IMR-90 (cell line): ENCODE measurements around the gene CAPZA1. TPM values are rescaled to one million over a fixed set of nuclear protein-coding genes. Genes with fewer than 3 reads are reported as not detected.
A peak's percentile ranks its signal among the peaks of the same experiment; 100 is the strongest.

Experiments used
- ATAC-seq: fragments of 200-7000 bp; cut with Tn5 transposase; 2 replicates; pipeline ENCODE4 v1.9.1; 2020; ENCODE audit warnings: low read depth, mild to moderate bottlenecking, moderate library complexity
- BruUV-seq: library from RNA; stranded (reverse); fragments of 400-500 nt; replicated peaks from 2 replicates; lab custom pipeline; 2021; lab: Mats Ljungman, UMichigan
- CTCF ChIA-PET: fragments of 300-600 bp; formaldehyde crosslinking; extraction: SDS; loops from one replicate; lab custom pipeline; 2021; ENCODE audit warnings: antibody characterized with exemption; lab: Yijun Ruan, JAX
- POLR2A ChIA-PET: fragments of 300-600 bp; sonication (Branson Sonifier 250); formaldehyde crosslinking; loops from one replicate; lab custom pipeline; 2022; ENCODE audit warnings: antibody characterized with exemption; ENCODE audit not compliant: unreplicated experiment; lab: Charles Lee
- DNase-seq: peaks from one replicate; pipeline ENCODE4 v3.0.0; 2013
- H2AFZ ChIP-seq: replicated peaks from 2 replicates; pipeline ENCODE3; 2013; ENCODE audit warnings: low read length, mild to moderate bottlenecking; ENCODE audit not compliant: poor library complexity
- H2AK5ac ChIP-seq: 2 replicates; pipeline ENCODE4 v1.6.1; 2013; ENCODE audit warnings: low read depth, low read length, inconsistent platforms
- H2AK9ac ChIP-seq: replicated peaks from 2 replicates; pipeline ENCODE3; 2013; ENCODE audit warnings: mild to moderate bottlenecking, low read depth, low read length, moderate library complexity; ENCODE audit not compliant: poor library complexity
- H2BK120ac ChIP-seq: 2 replicates; pipeline ENCODE4 v1.6.1; 2013; ENCODE audit warnings: low read depth, low read length, inconsistent platforms
- H2BK15ac ChIP-seq: 3 replicates; pipeline ENCODE4 v1.6.1; 2013; ENCODE audit warnings: low read depth, low read length, inconsistent platforms
- H2BK20ac ChIP-seq: 2 replicates; pipeline ENCODE4 v1.6.1; 2013; ENCODE audit warnings: low read depth, mild to moderate bottlenecking, inconsistent platforms, low read length, moderate library complexity
- H2BK5ac ChIP-seq: 2 replicates; pipeline ENCODE4 v1.6.1; 2013; ENCODE audit warnings: mild to moderate bottlenecking, low read depth, low read length, inconsistent platforms; ENCODE audit not compliant: poor library complexity, severe bottlenecking
- H3K14ac ChIP-seq: replicated peaks from 2 replicates; pipeline ENCODE4 v1.6.1; 2013; ENCODE audit warnings: low read depth, low read length, inconsistent platforms
- H3K18ac ChIP-seq: 2 replicates; pipeline ENCODE4 v1.6.1; 2013; ENCODE audit warnings: low read depth, low read length, control low read depth
- H3K23ac ChIP-seq: 2 replicates; pipeline ENCODE4 v1.6.1; 2013; ENCODE audit warnings: low read depth, low read length, inconsistent platforms
- H3K27ac ChIP-seq: 2 replicates; pipeline ENCODE4 v1.5.1; 2013; ENCODE audit warnings: mild to moderate bottlenecking, control low read depth, low read length; ENCODE audit not compliant: insufficient read depth
- H3K27me3 ChIP-seq: 2 replicates; pipeline ENCODE4 v1.6.1; 2013; ENCODE audit warnings: low read length; ENCODE audit not compliant: control insufficient read depth, insufficient read depth
- H3K36me3 ChIP-seq: 2 replicates; pipeline ENCODE4 v1.6.1; 2013; ENCODE audit warnings: low read length, mixed read lengths; ENCODE audit not compliant: control insufficient read depth, insufficient read depth
- H3K4ac ChIP-seq: 2 replicates; pipeline ENCODE4 v1.6.1; 2013; ENCODE audit warnings: low read depth, low read length, inconsistent platforms
- H3K4me1 ChIP-seq: 2 replicates; pipeline ENCODE4 v1.6.1; 2013; ENCODE audit warnings: low read length, mixed read lengths; ENCODE audit not compliant: control insufficient read depth, insufficient read depth
- H3K4me2 ChIP-seq: 2 replicates; pipeline ENCODE4 v1.6.1; 2013; ENCODE audit warnings: low read depth, mild to moderate bottlenecking, control low read depth, low read length, moderate library complexity
- H3K4me3 ChIP-seq: 2 replicates; pipeline ENCODE4 v1.5.1; 2013; ENCODE audit warnings: low read depth, mild to moderate bottlenecking, control low read depth, low read length, moderate library complexity; ENCODE audit not compliant: insufficient read depth
- H3K56ac ChIP-seq: 2 replicates; pipeline ENCODE4 v1.6.1; 2013; ENCODE audit warnings: low read length, inconsistent platforms; ENCODE audit not compliant: insufficient read depth; ENCODE audit errors: extremely low read depth
- H3K79me1 ChIP-seq, 2 experiments: 2 replicates each; pipeline ENCODE4 v1.6.1; 2013; ENCODE audit warnings: low read length in 2 of 2, inconsistent platforms in 1 of 2, low read depth in 1 of 2
- H3K9ac ChIP-seq: 2 replicates; pipeline ENCODE4 v1.6.1; 2013; ENCODE audit warnings: low read depth, low read length, control low read depth
- H3K9me1 ChIP-seq: 2 replicates; pipeline ENCODE4 v1.6.1; 2013; ENCODE audit warnings: low read length, inconsistent platforms; ENCODE audit not compliant: insufficient read depth
- H3K9me3 ChIP-seq: 2 replicates; pipeline ENCODE4 v1.6.1; 2013; ENCODE audit warnings: low read length; ENCODE audit not compliant: control insufficient read depth, insufficient read depth
- H4K20me1 ChIP-seq: 2 replicates; pipeline ENCODE4 v1.6.1; 2013; ENCODE audit warnings: low read length, inconsistent platforms; ENCODE audit not compliant: insufficient read depth
- H4K5ac ChIP-seq: 2 replicates; pipeline ENCODE4 v1.6.1; 2013; ENCODE audit warnings: mild to moderate bottlenecking, low read depth, low read length, control low read depth
- H4K8ac ChIP-seq, 2 experiments: 2 replicates each; pipeline ENCODE4 v1.6.1; 2013; ENCODE audit warnings: low read depth in 2 of 2, low read length in 2 of 2, control low read depth in 1 of 2, inconsistent platforms in 1 of 2
- H4K91ac ChIP-seq: 2 replicates; pipeline ENCODE4 v1.6.1; 2013; ENCODE audit warnings: low read depth, low read length, inconsistent platforms; ENCODE audit not compliant: insufficient read depth
- BHLHE40 ChIP-seq: fragments of 150-350 bp; IDR thresholded peaks from 2 replicates; pipeline ENCODE4 v1.6.1; 2016; ENCODE audit warnings: mild to moderate bottlenecking, low read depth, low read length
- CEBPB ChIP-seq: IDR thresholded peaks from 2 replicates; pipeline ENCODE4 v1.6.1; 2012; ENCODE audit warnings: low read depth, low read length, improper control_type of control experiment
- CHD1 ChIP-seq: IDR thresholded peaks from 2 replicates; pipeline ENCODE4 v1.6.1; 2012; ENCODE audit warnings: low read depth, low read length, improper control_type of control experiment
- FOS ChIP-seq: fragments of 150-350 bp; IDR thresholded peaks from 2 replicates; pipeline ENCODE4 v1.6.1; 2016; ENCODE audit warnings: low read depth, low read length
- MAFK ChIP-seq: IDR thresholded peaks from 2 replicates; pipeline ENCODE4 v1.6.1; 2012; ENCODE audit warnings: low read depth, low read length, improper control_type of control experiment
- MAZ ChIP-seq: IDR thresholded peaks from 2 replicates; pipeline ENCODE4 v1.6.1; 2012; ENCODE audit warnings: low read depth, mild to moderate bottlenecking, low read length, improper control_type of control experiment, moderate library complexity, borderline replicate concordance
- MXI1 ChIP-seq: IDR thresholded peaks from 2 replicates; pipeline ENCODE4 v1.6.1; 2012; ENCODE audit warnings: low read depth, mild to moderate bottlenecking, low read length, moderate library complexity, borderline replicate concordance
- NFE2L2 ChIP-seq: fragments of 150-350 bp; IDR thresholded peaks from 2 replicates; pipeline ENCODE4 v1.6.1; 2016; ENCODE audit warnings: low read depth, mild to moderate bottlenecking, low read length
- POLR2A ChIP-seq: IDR thresholded peaks from 2 replicates; pipeline ENCODE4 v1.6.1; 2012; ENCODE audit warnings: mild to moderate bottlenecking, low read depth, low read length
- RAD21 ChIP-seq: IDR thresholded peaks from 2 replicates; pipeline ENCODE4 v1.6.1; 2012; ENCODE audit warnings: low read length, improper control_type of control experiment
- RCOR1 ChIP-seq: IDR thresholded peaks from 2 replicates; pipeline ENCODE4 v1.6.1; 2012; ENCODE audit warnings: mild to moderate bottlenecking, low read length, improper control_type of control experiment; ENCODE audit not compliant: insufficient replicate concordance
- RFX5 ChIP-seq: IDR thresholded peaks from 2 replicates; pipeline ENCODE4 v1.8.0; 2012; ENCODE audit warnings: low read depth, mild to moderate bottlenecking, low read length, moderate library complexity
- SMC3 ChIP-seq: fragments of 150-350 bp; IDR thresholded peaks from 2 replicates; pipeline ENCODE4 v1.6.1; 2016; ENCODE audit warnings: low read depth, mild to moderate bottlenecking, antibody characterized with exemption, low read length, moderate library complexity
- WGBS, 2 experiments: methylation state at CpG; one replicate each; pipeline versions ENCODE4 v1.1.5 to v1.1.7; 2013; ENCODE audit warnings: missing lambda C conversion rate in 2 of 2; ENCODE audit not compliant: insufficient read length in 1 of 2; ENCODE audit errors: extremely low coverage in 2 of 2; 5-methylcytosine and 5-hydroxymethylcytosine counted together
- dilution Hi-C: fragments of 300-500 bp; cut with HindIII; formaldehyde crosslinking; loops from one replicate; pipeline ENCODE4 v1.14.3; 2018; ENCODE audit warnings: low sequenced_read_pairs; ENCODE audit not compliant: unreplicated experiment
- in situ Hi-C: fragments of 300-500 bp; cut with MboI; formaldehyde crosslinking; loops from 3 replicates; pipeline ENCODE4 v1.14.3; 2019; ENCODE audit warnings: low sequenced_read_pairs, inconsistent platforms, mixed read lengths
- intact Hi-C: fragments of 100-400 bp; cut with micrococcal nuclease; formaldehyde crosslinking; loops from 2 replicates; pipeline ENCODE4 v1.10.0; 2022
- polyA plus RNA-seq, 3 experiments: library from polyadenylated mRNA; depleted of rRNA; stranded (reverse); fragments of >200 nt; gene quantifications; 2 replicates each; pipeline ENCODE4 v1.2.3, GENCODE V29; 2012; ENCODE audit warnings: low replicate concordance in 1 of 3
- total RNA-seq: library from RNA; depleted of rRNA; stranded (reverse); fragments of >200 nt; gene quantifications from 2 replicates; pipeline ENCODE4 v1.2.3, GENCODE V29; 2012
- TF ChIP-seq, protein P1 (sequence below): conservative IDR thresholded peaks from 2 replicates; pipeline ENCODE4 v1.5.1; 2012; ENCODE audit warnings: mild to moderate bottlenecking, low read depth, low read length, improper control_type of control experiment
- TF ChIP-seq, protein P2 (sequence below): fragments of 150-350 bp; IDR thresholded peaks from 2 replicates; pipeline ENCODE4 v1.6.1; 2017; ENCODE audit warnings: mild to moderate bottlenecking, antibody characterized with exemption, low read length, low read depth

The CAPZA1 gene
- total and polyA plus RNA-seq, 2 of the 4 experiments (the other 2 are of a cell fraction), result 108 to 262 TPM

DNA sequence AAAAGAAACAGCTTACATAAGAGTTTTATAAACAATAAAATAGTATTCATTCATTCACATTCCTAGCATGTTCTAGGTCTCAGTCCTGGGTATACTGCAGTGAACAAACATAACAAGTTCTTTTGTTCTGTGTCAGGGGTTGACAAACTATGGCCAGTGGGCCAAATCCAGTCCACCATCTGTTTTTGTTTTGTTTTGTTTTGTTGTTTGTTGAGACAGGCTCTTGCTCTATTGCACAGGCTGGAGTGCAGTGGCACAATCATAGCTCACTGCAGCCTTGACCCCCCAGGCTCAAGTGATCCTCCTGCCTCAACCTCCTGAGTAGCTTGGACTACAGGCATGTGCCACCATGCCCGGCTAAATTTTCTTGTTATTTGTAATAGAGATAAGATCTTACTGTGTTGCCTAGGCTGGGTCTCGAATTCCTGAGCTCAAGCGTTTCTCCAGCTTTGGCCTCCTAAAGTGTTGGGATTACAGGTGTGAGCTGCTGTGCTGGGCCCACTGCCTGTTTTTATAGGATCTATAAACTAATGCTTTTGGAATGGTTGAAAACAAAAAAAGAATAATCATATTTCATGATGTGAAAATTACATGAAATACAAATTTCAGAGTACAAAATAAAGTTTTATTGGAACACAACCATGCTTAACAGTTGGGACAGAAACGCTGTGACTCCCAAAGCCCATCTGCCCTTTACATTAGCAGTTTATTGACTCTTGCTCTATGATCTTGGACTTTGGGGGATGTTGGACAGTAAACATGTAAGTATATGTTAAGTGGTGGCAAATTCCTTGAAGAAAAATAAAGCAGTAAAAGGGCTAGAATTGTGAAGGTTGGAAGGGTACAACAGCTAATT is 17.9 kb downstream of the CAPZA1 start (continued):
- no peak for TF ChIP-seq RFX5

GRCh38 chr1:112638110-112638428 is 18.4 kb downstream of the CAPZA1 start:
- Histone ChIP-seq H3K79me1 (peaks cover 0 to 42% of the 10 kb centered on the region in 2 experiments; a peak in 2 of 4 replicates), H3K4ac (no peak overlapping the region), H2AK9ac (no peak overlapping the region), H3K27me3 (no peaks in the 10 kb centered on the region), H3K4me3 (no peak overlapping the region), H2BK20ac (no peak overlapping the region), H3K56ac (no peak overlapping the region), H3K23ac (no peak overlapping the region), H2BK120ac (no peak overlapping the region), H4K5ac (no peak overlapping the region), H2AK5ac (no peak overlapping the region), H4K91ac (no peak overlapping the region), H3K14ac (no peak overlapping the region), H3K36me3 (no peaks in the 10 kb centered on the region), H2BK5ac (peak overlapping the region; percentile 30), H2AFZ (no peak overlapping the region), H3K18ac (no peak overlapping the region), H3K4me1 (peaks cover 2% of the 10 kb centered on the region), H4K20me1 (peaks cover 73% of the 10 kb centered on the region), H3K4me2 (no peak overlapping the region), H3K9ac (no peak overlapping the region), H3K27ac (no peak overlapping the region), H3K9me3 (no peaks in the 10 kb centered on the region), H3K9me1 (peaks cover 8% of the 10 kb centered on the region), H2BK15ac (no peak overlapping the region), H4K8ac (no peak overlapping the region)
- dilution Hi-C loops, result no loop called here
- WGBS, 2 experiments, result no CpG with 5 or more reads among the region's 1 CpG
- DNase-seq (no peak), ATAC-seq (0 out of 2 replicates have a peak, but pooled peaks have one; percentile 30)
- TF ChIP-seq BHLHE40 (no peak), MXI1 (no peak), MAFK (no peak), RAD21 (no peak), FOS (no peak), MAZ (no peak), RFX5 (no peak), SMC3 (no peak), CHD1 (no peak), POLR2A (no peak), CEBPB (no peak), RCOR1 (no peak), NFE2L2 (no peak)
- TF ChIP-seq, protein P1, sequence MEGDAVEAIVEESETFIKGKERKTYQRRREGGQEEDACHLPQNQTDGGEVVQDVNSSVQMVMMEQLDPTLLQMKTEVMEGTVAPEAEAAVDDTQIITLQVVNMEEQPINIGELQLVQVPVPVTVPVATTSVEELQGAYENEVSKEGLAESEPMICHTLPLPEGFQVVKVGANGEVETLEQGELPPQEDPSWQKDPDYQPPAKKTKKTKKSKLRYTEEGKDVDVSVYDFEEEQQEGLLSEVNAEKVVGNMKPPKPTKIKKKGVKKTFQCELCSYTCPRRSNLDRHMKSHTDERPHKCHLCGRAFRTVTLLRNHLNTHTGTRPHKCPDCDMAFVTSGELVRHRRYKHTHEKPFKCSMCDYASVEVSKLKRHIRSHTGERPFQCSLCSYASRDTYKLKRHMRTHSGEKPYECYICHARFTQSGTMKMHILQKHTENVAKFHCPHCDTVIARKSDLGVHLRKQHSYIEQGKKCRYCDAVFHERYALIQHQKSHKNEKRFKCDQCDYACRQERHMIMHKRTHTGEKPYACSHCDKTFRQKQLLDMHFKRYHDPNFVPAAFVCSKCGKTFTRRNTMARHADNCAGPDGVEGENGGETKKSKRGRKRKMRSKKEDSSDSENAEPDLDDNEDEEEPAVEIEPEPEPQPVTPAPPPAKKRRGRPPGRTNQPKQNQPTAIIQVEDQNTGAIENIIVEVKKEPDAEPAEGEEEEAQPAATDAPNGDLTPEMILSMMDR, result no peak
- TF ChIP-seq, protein P2, sequence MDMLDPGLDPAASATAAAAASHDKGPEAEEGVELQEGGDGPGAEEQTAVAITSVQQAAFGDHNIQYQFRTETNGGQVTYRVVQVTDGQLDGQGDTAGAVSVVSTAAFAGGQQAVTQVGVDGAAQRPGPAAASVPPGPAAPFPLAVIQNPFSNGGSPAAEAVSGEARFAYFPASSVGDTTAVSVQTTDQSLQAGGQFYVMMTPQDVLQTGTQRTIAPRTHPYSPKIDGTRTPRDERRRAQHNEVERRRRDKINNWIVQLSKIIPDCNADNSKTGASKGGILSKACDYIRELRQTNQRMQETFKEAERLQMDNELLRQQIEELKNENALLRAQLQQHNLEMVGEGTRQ, result no peak
- ChIA-PET CTCF (interaction anchor here (0.5 kb wide), 1 partner anchor 8 kb away, joined by 4 read pairs; no protein-coding TSS in a partner anchor), POLR2A (no interaction called here)
- in situ Hi-C loops, result no loop called here
- intact Hi-C loops, result loop anchor here (5.0 kb wide), 1 partner anchor 34 kb away; the partner anchor contains the start of gene MOV10
- no TSS peak for BruUV-seq
